SK-N-SH (cell line): ENCODE measurements around the gene TELO2. TPM values are rescaled to one million over a fixed set of nuclear protein-coding genes. Genes with fewer than 3 reads are reported as not detected.
"Not testable (repeated sequence)": the region's sequence is repeated elsewhere in the genome, so short reads cannot be mapped to it uniquely, and the experiment has no call there.

Source experiments
- CTCF ChIA-PET: fragments of 300-600, 350-600 bp; formaldehyde crosslinking; extraction: SDS; loops from one replicate; lab custom pipeline; 2021; lab: Yijun Ruan, JAX
- POLR2A ChIA-PET: fragments of 350-600 bp; sonication (Branson Sonifier 250); formaldehyde crosslinking; extraction: SDS; loops from one replicate; lab custom pipeline; 2020; ENCODE audit warnings: antibody characterized with exemption, inconsistent platforms; lab: Yijun Ruan, JAX
- DNase-seq: peaks from one replicate; pipeline ENCODE4 v3.0.0; 2012
- H2AFZ ChIP-seq: fragments of 200-600 bp; sonication (generic); 2 replicates; pipeline ENCODE4 v1.8.1; 2016; ENCODE audit warnings: antibody characterized with exemption, mild to moderate bottlenecking, low read depth
- H3F3A ChIP-seq: fragments of 200-600 bp; sonication (generic); replicated peaks from 2 replicates; pipeline ENCODE3; 2016; ENCODE audit warnings: antibody characterized with exemption, mild to moderate bottlenecking; ENCODE audit not compliant: insufficient read depth
- H3K27ac ChIP-seq, 2 experiments: fragments of 200-500 bp in 1 of 2; fragments of 200-600 bp in 1 of 2; sonication (Bioruptor generic) in 1 of 2; sonication (generic), shearing (Covaris generic) in 1 of 2; 2 replicates each; pipeline versions ENCODE4 v1.5.1 to v1.6.1; 2014 to 2016; ENCODE audit warnings: low read depth in 2 of 2, inconsistent platforms in 1 of 2, low read length in 1 of 2, mild to moderate bottlenecking in 1 of 2, mixed read lengths in 1 of 2
- H3K27me3 ChIP-seq: fragments of 200-600 bp; sonication (generic), shearing (Covaris generic); 2 replicates; pipeline ENCODE4 v1.6.1; 2016; ENCODE audit warnings: mixed run types; ENCODE audit not compliant: insufficient read depth
- H3K36me3 ChIP-seq, 2 experiments: fragments of 200-500 bp in 1 of 2; fragments of 200-600 bp in 1 of 2; sonication (Bioruptor generic) in 1 of 2; sonication (generic) in 1 of 2; replicated peaks in 1 of 2; 2 replicates each; pipeline versions ENCODE3 to v1.5.1; 2014 to 2016; ENCODE audit warnings: low read length in 1 of 2, mild to moderate bottlenecking in 1 of 2; ENCODE audit not compliant: insufficient read depth in 2 of 2, control insufficient read depth in 1 of 2
- H3K4me1 ChIP-seq, 2 experiments: fragments of 200-500 bp in 1 of 2; fragments of 200-600 bp in 1 of 2; sonication (Bioruptor generic) in 1 of 2; sonication (generic), shearing (Covaris generic) in 1 of 2; 2 replicates each; pipeline versions ENCODE4 v1.5.1 to v1.6.1; 2014 to 2016; ENCODE audit warnings: low read depth in 1 of 2, low read length in 1 of 2, mixed run types in 1 of 2; ENCODE audit not compliant: insufficient read depth in 2 of 2, control insufficient read depth in 1 of 2
- H3K4me2 ChIP-seq: fragments of 200-600 bp; sonication (generic), shearing (Covaris generic); 2 replicates; pipeline ENCODE4 v1.6.1; 2017; ENCODE audit warnings: mixed run types
- H3K4me3 ChIP-seq, 2 experiments: fragments of 200-500 bp in 1 of 2; fragments of 200-600 bp in 1 of 2; sonication (Bioruptor generic) in 1 of 2; sonication (generic), shearing (Covaris generic) in 1 of 2; 2 replicates each; pipeline versions ENCODE4 v1.5.1 to v1.8.1; 2014 to 2016; ENCODE audit warnings: low read depth in 2 of 2, inconsistent platforms in 1 of 2, low read length in 1 of 2, mild to moderate bottlenecking in 1 of 2, mixed read lengths in 1 of 2, moderate library complexity in 1 of 2
- H3K79me2 ChIP-seq: fragments of 200-600 bp; sonication (generic); 2 replicates; pipeline ENCODE4 v1.8.1; 2017; ENCODE audit warnings: mild to moderate bottlenecking; ENCODE audit not compliant: insufficient read depth
- H3K9ac ChIP-seq: fragments of 200-600 bp; sonication (generic); 2 replicates; pipeline ENCODE4 v1.6.1; 2017; ENCODE audit warnings: mixed run types
- H3K9me2 ChIP-seq: fragments of 200-600 bp; sonication (generic); 2 replicates; pipeline ENCODE4 v1.6.1; 2017; ENCODE audit warnings: mixed run types
- H3K9me3 ChIP-seq: fragments of 200-600 bp; sonication (generic); 2 replicates; pipeline ENCODE4 v1.6.1; 2017; ENCODE audit warnings: mixed run types, mild to moderate bottlenecking, moderate library complexity
- H4K20me1 ChIP-seq: fragments of 200-600 bp; sonication (generic); 2 replicates; pipeline ENCODE4 v1.6.1; 2017; ENCODE audit warnings: mild to moderate bottlenecking, mixed run types; ENCODE audit not compliant: insufficient read depth
- EZH2phosphoT487 ChIP-seq: fragments of 200-600 bp; sonication (generic); IDR thresholded peaks from 2 replicates; pipeline ENCODE4 v1.6.1; 2017; ENCODE audit warnings: low read depth, mixed run types, mild to moderate bottlenecking, antibody characterized with exemption, moderate library complexity, borderline replicate concordance
- FOXJ3 ChIP-seq: sonication (generic); formaldehyde crosslinking; IDR thresholded peaks from 2 replicates; pipeline ENCODE4 v1.5.1; 2020; ENCODE audit warnings: mild to moderate bottlenecking, missing genetic modification reagents
- FOXM1 ChIP-seq: IDR thresholded peaks from 2 replicates; pipeline ENCODE4 v1.4.0; 2012; ENCODE audit warnings: low read depth, mild to moderate bottlenecking
- GATA2 ChIP-seq: sonication (generic); formaldehyde crosslinking; IDR thresholded peaks from 2 replicates; pipeline ENCODE4 v1.5.0; 2020; ENCODE audit warnings: mild to moderate bottlenecking, missing genetic modification reagents
- IRF3 ChIP-seq: fragments of 150-350 bp; IDR thresholded peaks from 2 replicates; pipeline ENCODE4 v1.6.1; 2016; ENCODE audit warnings: mild to moderate bottlenecking, low read depth, low read length
- JUND ChIP-seq: IDR thresholded peaks from 2 replicates; pipeline ENCODE4 v1.4.0; 2012
- MEF2A ChIP-seq: IDR thresholded peaks from 2 replicates; pipeline ENCODE4 v1.4.0; 2012; ENCODE audit warnings: low read depth, borderline replicate concordance
- MXI1 ChIP-seq: IDR thresholded peaks from 2 replicates; pipeline ENCODE4 v1.6.1; 2012; ENCODE audit warnings: mild to moderate bottlenecking, low read depth, low read length, improper control_type of control experiment
- NFIC ChIP-seq: IDR thresholded peaks from 2 replicates; pipeline ENCODE4 v1.4.0; 2012; ENCODE audit warnings: borderline replicate concordance
- NRF1 ChIP-seq: IDR thresholded peaks from 2 replicates; pipeline ENCODE4 v1.6.1; 2012; ENCODE audit warnings: low read depth, mild to moderate bottlenecking, low read length
- POLR2AphosphoS5 ChIP-seq: IDR thresholded peaks from 2 replicates; pipeline ENCODE4 v1.6.1; 2012; ENCODE audit warnings: low read depth, low read length
- RAD21 ChIP-seq: IDR thresholded peaks from 2 replicates; pipeline ENCODE4 v1.6.1; 2012; ENCODE audit warnings: mild to moderate bottlenecking, low read length
- RFX5 ChIP-seq: IDR thresholded peaks from 2 replicates; pipeline ENCODE4 v1.6.1; 2012; ENCODE audit warnings: mild to moderate bottlenecking, improper control_type of control experiment, low read length
- SMC3 ChIP-seq: IDR thresholded peaks from 2 replicates; pipeline ENCODE4 v1.6.1; 2012; ENCODE audit warnings: low read depth, low read length, improper control_type of control experiment
- TAF1 ChIP-seq: IDR thresholded peaks from 2 replicates; pipeline ENCODE4 v1.6.1; 2012; ENCODE audit warnings: low read depth, mild to moderate bottlenecking, low read length, moderate library complexity, borderline replicate concordance
- TCF12 ChIP-seq: IDR thresholded peaks from 2 replicates; pipeline ENCODE4 v1.4.0; 2012
- USF1 ChIP-seq: IDR thresholded peaks from 2 replicates; pipeline ENCODE4 v1.4.0; 2012; ENCODE audit warnings: low read depth, borderline replicate concordance
- USF2 ChIP-seq: fragments of 150-350 bp; IDR thresholded peaks from 2 replicates; pipeline ENCODE4 v1.6.1; 2017; ENCODE audit warnings: antibody characterized with exemption, low read length, low read depth, borderline replicate concordance
- ZBTB33 ChIP-seq: IDR thresholded peaks from 2 replicates; pipeline ENCODE4 v1.4.0; 2012; ENCODE audit warnings: low read depth, borderline replicate concordance
- WGBS: methylation state at CpG from one replicate; pipeline ENCODE4 v1.1.6; 2017; ENCODE audit warnings: low lambda C conversion rate; 5-methylcytosine and 5-hydroxymethylcytosine counted together
- polyA plus RNA-seq, 3 experiments: library from polyadenylated mRNA; depleted of rRNA; stranded (reverse); fragments of >200 nt; gene quantifications; 2 replicates each; pipeline ENCODE4 v1.2.3, GENCODE V29; 2012

TELO2 gene
- polyA plus RNA-seq, 1 of the 3 experiments (the other 2 are of a cell fraction), result 24.2 TPM

GRCh38 chr16:1468426-1468810 lies 24.7 kb upstream of the TELO2 start:
- H3K27ac ChIP-seq, result no peak overlapping the region
- POLR2A ChIA-PET, result no interaction called here
- H3K4me2 ChIP-seq, result no peak overlapping the region
- WGBS, result 90% methylated on average over 20 of the region's 22 CpGs
- TF ChIP-seq MXI1 (no peak), FOXM1 (no peak), MEF2A (no peak), ZBTB33 (no peak), RAD21 (no peak), SMC3 (no peak), TAF1 (no peak), USF1 (no peak), RFX5 (no peak)
- H3K79me2 ChIP-seq, result peaks cover 66% of the 10 kb centered on the region
- no peak for DNase-seq
- no peaks in the 10 kb centered on the region for H3K9me2 ChIP-seq
- no peaks in the 10 kb centered on the region for H3K27me3 ChIP-seq
- H3K36me3 ChIP-seq, result peaks cover 0 to 3% of the 10 kb centered on the region in 2 experiments
- CTCF ChIA-PET, result no interaction called here
- peaks cover 11% of the 10 kb centered on the region; the same call in 1 of the 2 replicates for H4K20me1 ChIP-seq
- no peak overlapping the region for H3K4me3 ChIP-seq
- no peak overlapping the region for H2AFZ ChIP-seq
- no peak overlapping the region for H3K9ac ChIP-seq
- H3F3A ChIP-seq, result no peaks in the 10 kb centered on the region
- no peaks in the 10 kb centered on the region; a peak in 1 of 4 replicates for H3K4me1 ChIP-seq
- no peaks in the 10 kb centered on the region for H3K9me3 ChIP-seq

- DNase-seq, H3K9me2 ChIP-seq, H3K9ac ChIP-seq, POLR2A ChIA-PET, H3F3A ChIP-seq, H3K27ac ChIP-seq, H3K36me3 ChIP-seq, H3K27me3 ChIP-seq, H3K4me1 ChIP-seq, H2AFZ ChIP-seq, H3K4me3 ChIP-seq, CTCF ChIA-PET, H3K4me2 ChIP-seq, H3K9me3 ChIP-seq: not testable (repeated sequence)
- WGBS, result 81% methylated on average over 5 of the region's 5 CpGs
- peaks cover 73% of the 10 kb centered on the region for H3K79me2 ChIP-seq
- peaks cover 11% of the 10 kb centered on the region; the same call in 1 of the 2 replicates for H4K20me1 ChIP-seq
These were observed 24.0 kb upstream of the TELO2 start for GRCh38 chr16:1469141-1469540.

GRCh38 chr16:1469693-1470201 lies 23.4 kb upstream of the TELO2 start:
- Histone ChIP-seq H3K27me3 (no peaks in the 10 kb centered on the region), H3K36me3 (no peaks in the 10 kb centered on the region), H3K4me2 (no peak overlapping the region), H2AFZ (no peak overlapping the region), H3K9me3 (no peaks in the 10 kb centered on the region), H3K9me2 (no peaks in the 10 kb centered on the region), H3K9ac (no peak overlapping the region), H3K4me1 (peaks cover 5 to 7% of the 10 kb centered on the region in 2 experiments; a peak in 2 of 4 replicates), H3K27ac (no peak overlapping the region), H3K4me3 (no peak overlapping the region), H4K20me1 (peaks cover 11% of the 10 kb centered on the region; the same call in 1 of the 2 replicates), H3F3A (no peaks in the 10 kb centered on the region), H3K79me2 (peaks cover 79% of the 10 kb centered on the region)
- ChIA-PET POLR2A (no interaction called here), CTCF (no interaction called here)
- WGBS, result 92% methylated on average over 20 of the region's 20 CpGs
- DNase-seq, result no peak
- TF ChIP-seq NRF1 (no peak), RAD21 (no peak), JUND (no peak), TCF12 (no peak), NFIC (no peak), MXI1 (no peak), RFX5 (no peak), POLR2AphosphoS5 (no peak), EZH2phosphoT487 (no peak), FOXJ3 (no peak), USF2 (no peak), IRF3 (no peak), SMC3 (no peak), GATA2 (no peak)
